HCT116 (cell line): ENCODE results near the gene EEF1AKMT2. TPM values are rescaled to one million over a fixed set of nuclear protein-coding genes. Genes with fewer than 3 reads are reported as not detected.

Experiments used
- ATAC-seq: fragments of 200-7000 bp; cut with Tn5 transposase; 2 replicates; pipeline ENCODE4 v1.9.1; 2020; ENCODE audit warnings: mild to moderate bottlenecking, moderate library complexity
- BruUV-seq: library from RNA; stranded (reverse); fragments of 400-500 nt; replicated peaks from 2 replicates; lab custom pipeline; 2021; lab: Mats Ljungman, UMichigan
- CTCF ChIA-PET: fragments of 300-600 bp; sonication (Branson Sonifier 250); formaldehyde crosslinking; loops from one replicate; lab custom pipeline; 2021; ENCODE audit warnings: antibody characterized with exemption; lab: Charles Lee
- POLR2A ChIA-PET: fragments of 300-600, 350-600 bp; sonication (Branson Sonifier 250); formaldehyde crosslinking; loops from one replicate; lab custom pipeline; 2021; ENCODE audit warnings: antibody characterized with exemption; lab: Charles Lee
- RAD21 ChIA-PET, 2 experiments: fragments of 300-600 bp; sonication (Branson Sonifier 250); formaldehyde crosslinking; loops; one replicate each; lab custom pipeline; 2023; ENCODE audit warnings: low total read pairs in 2 of 2; ENCODE audit not compliant: uncharacterized antibody in 2 of 2, unreplicated experiment in 2 of 2, low non-redundant PET in 1 of 2; lab: Charles Lee
- DNase-seq: peaks from one replicate; pipeline ENCODE4 v3.0.0-alpha.2; 2010; ENCODE audit warnings: low read depth, low spot score
- H2AFZ ChIP-seq: fragments of 200-600 bp; shearing (Covaris generic), sonication (generic); 2 replicates; pipeline ENCODE4 v1.6.1; 2017; ENCODE audit warnings: low read depth, mixed run types, mixed read lengths, antibody characterized with exemption, low read length; ENCODE audit not compliant: poor library complexity, severe bottlenecking
- H3K27ac ChIP-seq: 2 replicates; pipeline ENCODE4 v1.5.1; 2012; ENCODE audit warnings: low read depth, low read length
- H3K27me3 ChIP-seq: fragments of 200-600 bp; sonication (generic); 2 replicates; pipeline ENCODE4 v1.6.1; 2016; ENCODE audit warnings: mixed run types, low read length, mixed read lengths; ENCODE audit not compliant: insufficient read depth
- H3K36me3 ChIP-seq, 2 experiments: fragments of 200-500 bp in 1 of 2; fragments of 200-600 bp in 1 of 2; sonication (Bioruptor generic) in 1 of 2; sonication (generic) in 1 of 2; 2 replicates each; pipeline versions ENCODE4 v1.5.1 to v1.6.1; 2014 to 2016; ENCODE audit warnings: low read length in 2 of 2, inconsistent platforms in 1 of 2, mixed read lengths in 1 of 2, mixed run types in 1 of 2; ENCODE audit not compliant: insufficient read depth in 2 of 2, control insufficient read depth in 1 of 2
- H3K4me1 ChIP-seq, 2 experiments: fragments of 200-600 bp in 1 of 2; sonication (generic) in 1 of 2; 2 replicates each; pipeline versions ENCODE4 v1.5.1 to v1.6.1; 2012 to 2017; ENCODE audit warnings: low read length in 2 of 2, inconsistent platforms in 1 of 2, mild to moderate bottlenecking in 1 of 2, mixed read lengths in 1 of 2, mixed run types in 1 of 2, moderate library complexity in 1 of 2; ENCODE audit not compliant: insufficient read depth in 2 of 2, control insufficient read depth in 1 of 2
- H3K4me2 ChIP-seq: fragments of 200-600 bp; sonication (generic); 2 replicates; pipeline ENCODE4 v1.6.1; 2017; ENCODE audit warnings: mixed run types, low read length, mixed read lengths
- H3K4me3 ChIP-seq, 2 experiments: fragments of 200-600 bp in 1 of 2; sonication (generic) in 1 of 2; replicated peaks in 1 of 2; 2 replicates each; pipeline ENCODE4 v1.5.1; 2011 to 2016; ENCODE audit warnings: low read length in 2 of 2, control low read depth in 1 of 2, low read depth in 1 of 2, mild to moderate bottlenecking in 1 of 2, mixed read lengths in 1 of 2, mixed run types in 1 of 2
- H3K79me2 ChIP-seq: fragments of 200-600 bp; sonication (generic); 2 replicates; pipeline ENCODE4 v1.6.1; 2017; ENCODE audit warnings: mild to moderate bottlenecking, mixed run types, low read length, moderate library complexity, mixed read lengths; ENCODE audit not compliant: insufficient read depth
- H3K9ac ChIP-seq: fragments of 200-600 bp; sonication (generic); 2 replicates; pipeline ENCODE4 v1.6.1; 2016; ENCODE audit warnings: low read length, mixed read lengths
- H3K9me2 ChIP-seq: fragments of 200-600 bp; sonication (generic), shearing (Covaris generic); 2 replicates; pipeline ENCODE4 v1.6.1; 2017; ENCODE audit warnings: mixed run types, mild to moderate bottlenecking, moderate library complexity; ENCODE audit not compliant: insufficient read depth
- H3K9me3 ChIP-seq, 2 experiments: fragments of 200-500 bp in 1 of 2; fragments of 200-600 bp in 1 of 2; sonication (Bioruptor generic) in 1 of 2; sonication (generic) in 1 of 2; 2 replicates each; pipeline ENCODE4 v1.6.1; 2014 to 2017; ENCODE audit warnings: low read length in 2 of 2, mixed read lengths in 2 of 2, inconsistent platforms in 1 of 2, low read depth in 1 of 2, mild to moderate bottlenecking in 1 of 2, mixed run types in 1 of 2, moderate library complexity in 1 of 2; ENCODE audit not compliant: control insufficient read depth in 1 of 2, insufficient read depth in 1 of 2
- H4K20me1 ChIP-seq: fragments of 200-600 bp; sonication (generic), shearing (Covaris generic); 2 replicates; pipeline ENCODE4 v1.6.1; 2017; ENCODE audit warnings: mixed run types, mild to moderate bottlenecking, moderate library complexity; ENCODE audit not compliant: insufficient read depth
- CBX3 ChIP-seq: IDR thresholded peaks from 2 replicates; pipeline ENCODE4 v1.6.1; 2012; ENCODE audit warnings: low read depth
- CEBPB ChIP-seq: IDR thresholded peaks from 2 replicates; pipeline ENCODE4 v1.6.1; 2012; ENCODE audit warnings: low read depth
- FOSL1 ChIP-seq: IDR thresholded peaks from 2 replicates; pipeline ENCODE4 v1.6.1; 2012; ENCODE audit warnings: low read depth
- POLR2AphosphoS5 ChIP-seq: IDR thresholded peaks from 2 replicates; pipeline ENCODE4 v1.6.1; 2011; ENCODE audit warnings: mild to moderate bottlenecking, low read depth, low read length, moderate library complexity
- RAD21 ChIP-seq: IDR thresholded peaks from 2 replicates; pipeline ENCODE4 v1.6.1; 2012; ENCODE audit warnings: low read depth, mild to moderate bottlenecking
- SP1 ChIP-seq: IDR thresholded peaks from 2 replicates; pipeline ENCODE4 v1.6.1; 2012; ENCODE audit warnings: low read depth
- ZFX ChIP-seq: fragments of 450-650 bp; IDR thresholded peaks from 2 replicates; pipeline ENCODE4 v1.6.1; 2017
- intact Hi-C: fragments of 100-400 bp; cut with micrococcal nuclease; formaldehyde crosslinking; loops from 2 replicates; pipeline ENCODE4 v1.10.0; 2022
- total RNA-seq: library from RNA; stranded (reverse); gene quantifications from one replicate; pipeline ENCODE4 v1.2.1, GENCODE V29; 2021; ENCODE audit not compliant: unreplicated experiment
- TF ChIP-seq, protein P1 (sequence below), 3 experiments: fragments of 200-600 bp in 1 of 3; sonication (generic) in 1 of 3; IDR thresholded peaks in 2 of 3; conservative IDR thresholded peaks in 1 of 3; 2 replicates each; pipeline ENCODE4 v1.5.1; 2012 to 2017; ENCODE audit warnings: low read depth in 2 of 3, low read length in 2 of 3, antibody characterized with exemption in 1 of 3, borderline replicate concordance in 1 of 3, control low read depth in 1 of 3, mild to moderate bottlenecking in 1 of 3, mixed read lengths in 1 of 3, mixed run types in 1 of 3, moderate library complexity in 1 of 3; ENCODE audit not compliant: insufficient read depth in 1 of 3
- TF ChIP-seq, protein P2 (sequence below): IDR thresholded peaks from 2 replicates; pipeline ENCODE4 v1.6.1; 2012

Gene EEF1AKMT2
- total RNA-seq, 1 experiment from 2014 or later, result 39.6 TPM

DNA sequence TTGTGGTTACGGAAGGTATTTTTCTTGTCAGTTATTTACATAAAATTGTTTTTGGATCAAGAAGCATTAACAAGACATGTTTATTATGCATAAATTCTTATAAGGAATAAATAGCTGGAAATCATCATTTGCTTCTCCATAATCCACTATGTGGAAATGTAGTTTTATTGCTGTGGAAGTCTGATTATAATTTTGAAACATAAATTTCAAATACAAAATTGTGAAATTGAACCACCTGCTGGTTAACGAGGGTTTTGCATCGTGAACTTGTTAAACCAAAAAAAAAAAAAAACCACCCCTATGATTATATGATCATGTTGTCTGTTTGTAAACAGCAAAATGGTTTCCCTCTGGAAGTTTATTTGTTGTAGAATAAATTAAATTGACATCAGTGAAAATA is 35.8 kb upstream of the EEF1AKMT2 start:
- DNase-seq, result no peak
- H3K27me3 ChIP-seq, result no peaks in the 10 kb centered on the region
- no TSS peak for BruUV-seq
- intact Hi-C loops, result loop anchor here (1.0 to 5.0 kb wide), 2 partner anchors 195 to 297 kb away; no protein-coding TSS in a partner anchor
- H2AFZ ChIP-seq, result no peak overlapping the region
- no peaks in the 10 kb centered on the region for H3K9me2 ChIP-seq
- CTCF ChIA-PET, result interaction anchor here (0.7 to 2.1 kb wide), 8 partner anchors 8 to 297 kb away, joined by 3 to 13 read pairs (median 3); partner anchors contain the start of gene ABRAXAS2
- RAD21 ChIA-PET, result interaction anchor here in 1 of 2 experiments (1.0 kb wide), 1 partner anchor 297 kb away, joined by 3 read pairs; no protein-coding TSS in a partner anchor
- H3K36me3 ChIP-seq, result peaks cover 37 to 55% of the 10 kb centered on the region in 2 experiments
- no peaks in the 10 kb centered on the region; the same call in 1 of the 2 replicates for H4K20me1 ChIP-seq
- H3K79me2 ChIP-seq, result no peaks in the 10 kb centered on the region
- H3K9me3 ChIP-seq, result no peaks in the 10 kb centered on the region
- no peaks in the 10 kb centered on the region for H3K4me1 ChIP-seq
- POLR2A ChIA-PET, result no interaction called here
- H3K4me2 ChIP-seq, result no peak overlapping the region
- no peak overlapping the region for H3K27ac ChIP-seq
- no peak for ATAC-seq
- no peak overlapping the region for H3K9ac ChIP-seq
- no peak overlapping the region for H3K4me3 ChIP-seq
- TF ChIP-seq, protein P1, sequence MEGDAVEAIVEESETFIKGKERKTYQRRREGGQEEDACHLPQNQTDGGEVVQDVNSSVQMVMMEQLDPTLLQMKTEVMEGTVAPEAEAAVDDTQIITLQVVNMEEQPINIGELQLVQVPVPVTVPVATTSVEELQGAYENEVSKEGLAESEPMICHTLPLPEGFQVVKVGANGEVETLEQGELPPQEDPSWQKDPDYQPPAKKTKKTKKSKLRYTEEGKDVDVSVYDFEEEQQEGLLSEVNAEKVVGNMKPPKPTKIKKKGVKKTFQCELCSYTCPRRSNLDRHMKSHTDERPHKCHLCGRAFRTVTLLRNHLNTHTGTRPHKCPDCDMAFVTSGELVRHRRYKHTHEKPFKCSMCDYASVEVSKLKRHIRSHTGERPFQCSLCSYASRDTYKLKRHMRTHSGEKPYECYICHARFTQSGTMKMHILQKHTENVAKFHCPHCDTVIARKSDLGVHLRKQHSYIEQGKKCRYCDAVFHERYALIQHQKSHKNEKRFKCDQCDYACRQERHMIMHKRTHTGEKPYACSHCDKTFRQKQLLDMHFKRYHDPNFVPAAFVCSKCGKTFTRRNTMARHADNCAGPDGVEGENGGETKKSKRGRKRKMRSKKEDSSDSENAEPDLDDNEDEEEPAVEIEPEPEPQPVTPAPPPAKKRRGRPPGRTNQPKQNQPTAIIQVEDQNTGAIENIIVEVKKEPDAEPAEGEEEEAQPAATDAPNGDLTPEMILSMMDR (IDR thresholded peaks at IDR 0.05 in 2 of 3, conservative IDR thresholded peaks at IDR 0.05 in 1 of 3; ENCODE audit: borderline replicate concordance in 1 of 3, insufficient read depth in 1 of 3, low read depth in 2 of 3, low read length in 2 of 3), result peak; percentile 51 to 72 (median 60); a peak in 5 of 6 replicates
- no peak for TF ChIP-seq CEBPB
- peak; percentile 58 for TF ChIP-seq RAD21
- TF ChIP-seq, protein P2, sequence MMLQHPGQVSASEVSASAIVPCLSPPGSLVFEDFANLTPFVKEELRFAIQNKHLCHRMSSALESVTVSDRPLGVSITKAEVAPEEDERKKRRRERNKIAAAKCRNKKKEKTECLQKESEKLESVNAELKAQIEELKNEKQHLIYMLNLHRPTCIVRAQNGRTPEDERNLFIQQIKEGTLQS, result no peak

DNA sequence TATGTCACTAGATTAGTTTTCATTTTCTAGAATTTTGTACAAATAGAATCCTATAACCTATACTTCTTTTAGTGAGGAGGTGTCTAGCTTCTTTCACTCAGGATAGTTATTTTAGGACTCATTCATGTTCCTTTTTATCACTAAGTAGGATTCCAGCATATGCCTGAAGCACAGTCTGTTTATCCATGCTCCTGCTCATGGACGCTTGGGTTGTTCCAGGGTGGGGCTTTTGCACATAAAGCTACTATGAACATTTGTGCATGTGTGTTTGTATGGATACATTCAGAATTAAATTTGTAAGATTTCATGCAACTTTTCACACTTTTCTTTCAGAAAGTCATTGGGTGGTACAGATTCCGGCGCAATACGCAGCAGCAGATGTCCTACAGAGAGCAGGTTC is 34.6 kb upstream of the EEF1AKMT2 start:
- Histone ChIP-seq H3K9me2 (no peaks in the 10 kb centered on the region), H3K36me3 (peaks cover 31 to 47% of the 10 kb centered on the region in 2 experiments), H3K4me2 (no peak overlapping the region), H3K4me3 (no peak overlapping the region), H3K4me1 (no peaks in the 10 kb centered on the region), H3K27ac (no peak overlapping the region), H4K20me1 (no peaks in the 10 kb centered on the region; the same call in 1 of the 2 replicates), H3K9me3 (no peaks in the 10 kb centered on the region), H3K27me3 (no peaks in the 10 kb centered on the region), H3K9ac (no peak overlapping the region), H2AFZ (no peak overlapping the region), H3K79me2 (no peaks in the 10 kb centered on the region)
- DNase-seq (no peak), ATAC-seq (no peak)
- no TSS peak for BruUV-seq
- POLR2A ChIA-PET, result no interaction called here
- intact Hi-C loops, result loop anchor here (5.0 kb wide), 1 partner anchor 194 kb away; no protein-coding TSS in a partner anchor
- CTCF ChIA-PET, result interaction anchor here (1.1 to 2.1 kb wide), 4 partner anchors 17 to 296 kb away, joined by 3 to 13 read pairs (median 3); no protein-coding TSS in a partner anchor
- RAD21 ChIA-PET, result interaction anchor here in 1 of 2 experiments (0.6 kb wide), 1 partner anchor 297 kb away, joined by 5 read pairs; no protein-coding TSS in a partner anchor
- TF ChIP-seq POLR2AphosphoS5 (no peak), ZFX (no peak), FOSL1 (no peak), SP1 (no peak), CBX3 (no peak), RAD21 (no peak)
